PFSK-1 (cell line): ENCODE results near the gene PIK3C2A.

Experiments used
- FOXP2 ChIP-seq: optimal IDR thresholded peaks from 2 replicates; pipeline ENCODE3; 2011; ENCODE audit warnings: borderline replicate concordance, control low read depth, inconsistent platforms; ENCODE audit not compliant: insufficient read depth; ENCODE audit errors: extremely low read length, extremely low read depth
- POLR2AphosphoS5 ChIP-seq: IDR thresholded peaks from 2 replicates; pipeline ENCODE4 v1.6.1; 2012; ENCODE audit warnings: low read depth, mild to moderate bottlenecking, control low read depth, low read length, moderate library complexity
- SIN3A ChIP-seq: IDR thresholded peaks from 2 replicates; pipeline ENCODE4 v1.6.1; 2012; ENCODE audit warnings: mild to moderate bottlenecking, low read length, moderate library complexity, borderline replicate concordance; ENCODE audit not compliant: insufficient read depth
- TAF1 ChIP-seq: IDR thresholded peaks from 2 replicates; pipeline ENCODE4 v1.6.1; 2012; ENCODE audit warnings: low read length, control low read depth, borderline replicate concordance; ENCODE audit not compliant: insufficient read depth
- TF ChIP-seq, protein P1 (sequence below), 2 experiments: IDR thresholded peaks; 2 replicates each; pipeline versions ENCODE4 v1.6.1 to v1.8.0; 2011 to 2012; ENCODE audit warnings: low read depth in 2 of 2, low read length in 2 of 2, control low read depth in 1 of 2, inconsistent platforms in 1 of 2, mild to moderate bottlenecking in 1 of 2, moderate library complexity in 1 of 2; ENCODE audit not compliant: insufficient read depth in 1 of 2

Gene PIK3C2A

DNA sequence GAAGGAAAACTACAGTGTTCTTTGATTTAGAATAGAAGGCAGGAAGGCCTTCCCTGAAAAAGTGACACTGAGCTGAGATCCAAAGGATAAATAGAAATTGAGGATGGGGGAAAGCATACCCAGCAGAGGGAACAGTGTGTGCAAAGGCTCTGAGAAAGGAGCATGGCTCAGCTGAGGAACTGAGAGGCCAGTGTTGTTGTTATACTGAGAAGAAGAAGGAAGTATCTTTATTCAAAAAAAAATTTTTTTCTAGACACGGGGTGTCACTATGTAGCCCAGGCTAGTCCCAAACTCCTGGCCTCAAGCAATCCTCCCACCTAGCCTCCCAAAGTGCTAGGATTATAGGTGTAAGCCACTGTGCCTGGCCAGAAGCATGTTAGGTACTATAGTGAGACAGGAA is 3.5 kb upstream of the PIK3C2A start:
- TF ChIP-seq POLR2AphosphoS5 (no peak), SIN3A (no peak), FOXP2 (no peak), TAF1 (no peak)
- TF ChIP-seq, protein P1, sequence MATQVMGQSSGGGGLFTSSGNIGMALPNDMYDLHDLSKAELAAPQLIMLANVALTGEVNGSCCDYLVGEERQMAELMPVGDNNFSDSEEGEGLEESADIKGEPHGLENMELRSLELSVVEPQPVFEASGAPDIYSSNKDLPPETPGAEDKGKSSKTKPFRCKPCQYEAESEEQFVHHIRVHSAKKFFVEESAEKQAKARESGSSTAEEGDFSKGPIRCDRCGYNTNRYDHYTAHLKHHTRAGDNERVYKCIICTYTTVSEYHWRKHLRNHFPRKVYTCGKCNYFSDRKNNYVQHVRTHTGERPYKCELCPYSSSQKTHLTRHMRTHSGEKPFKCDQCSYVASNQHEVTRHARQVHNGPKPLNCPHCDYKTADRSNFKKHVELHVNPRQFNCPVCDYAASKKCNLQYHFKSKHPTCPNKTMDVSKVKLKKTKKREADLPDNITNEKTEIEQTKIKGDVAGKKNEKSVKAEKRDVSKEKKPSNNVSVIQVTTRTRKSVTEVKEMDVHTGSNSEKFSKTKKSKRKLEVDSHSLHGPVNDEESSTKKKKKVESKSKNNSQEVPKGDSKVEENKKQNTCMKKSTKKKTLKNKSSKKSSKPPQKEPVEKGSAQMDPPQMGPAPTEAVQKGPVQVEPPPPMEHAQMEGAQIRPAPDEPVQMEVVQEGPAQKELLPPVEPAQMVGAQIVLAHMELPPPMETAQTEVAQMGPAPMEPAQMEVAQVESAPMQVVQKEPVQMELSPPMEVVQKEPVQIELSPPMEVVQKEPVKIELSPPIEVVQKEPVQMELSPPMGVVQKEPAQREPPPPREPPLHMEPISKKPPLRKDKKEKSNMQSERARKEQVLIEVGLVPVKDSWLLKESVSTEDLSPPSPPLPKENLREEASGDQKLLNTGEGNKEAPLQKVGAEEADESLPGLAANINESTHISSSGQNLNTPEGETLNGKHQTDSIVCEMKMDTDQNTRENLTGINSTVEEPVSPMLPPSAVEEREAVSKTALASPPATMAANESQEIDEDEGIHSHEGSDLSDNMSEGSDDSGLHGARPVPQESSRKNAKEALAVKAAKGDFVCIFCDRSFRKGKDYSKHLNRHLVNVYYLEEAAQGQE (IDR thresholded peaks at IDR 0.05; ENCODE audit: insufficient read depth in 1 of 2, low read depth in 2 of 2, low read length in 2 of 2), result no peak

DNA sequence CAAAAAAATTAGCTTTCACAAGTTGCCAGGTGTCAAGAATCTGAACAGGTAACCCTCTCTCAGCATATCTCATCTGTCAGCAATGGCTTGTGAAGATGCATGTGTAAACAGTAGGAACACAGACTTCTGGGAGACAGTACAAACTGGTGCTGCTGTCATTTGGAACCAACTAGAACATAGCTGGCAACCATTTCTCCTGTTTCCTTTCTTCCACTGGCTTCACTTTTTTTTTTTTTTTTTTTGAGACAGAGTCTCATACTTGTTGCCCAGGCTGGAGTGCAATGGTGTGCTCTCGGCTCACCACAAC is 2.1 kb upstream of the PIK3C2A start:
- TF ChIP-seq FOXP2 (no peak), TAF1 (no peak), SIN3A (no peak), POLR2AphosphoS5 (no peak)
- TF ChIP-seq, protein P1 (IDR thresholded peaks at IDR 0.05; ENCODE audit: insufficient read depth in 1 of 2, low read depth in 2 of 2, low read length in 2 of 2), result no peak

DNA sequence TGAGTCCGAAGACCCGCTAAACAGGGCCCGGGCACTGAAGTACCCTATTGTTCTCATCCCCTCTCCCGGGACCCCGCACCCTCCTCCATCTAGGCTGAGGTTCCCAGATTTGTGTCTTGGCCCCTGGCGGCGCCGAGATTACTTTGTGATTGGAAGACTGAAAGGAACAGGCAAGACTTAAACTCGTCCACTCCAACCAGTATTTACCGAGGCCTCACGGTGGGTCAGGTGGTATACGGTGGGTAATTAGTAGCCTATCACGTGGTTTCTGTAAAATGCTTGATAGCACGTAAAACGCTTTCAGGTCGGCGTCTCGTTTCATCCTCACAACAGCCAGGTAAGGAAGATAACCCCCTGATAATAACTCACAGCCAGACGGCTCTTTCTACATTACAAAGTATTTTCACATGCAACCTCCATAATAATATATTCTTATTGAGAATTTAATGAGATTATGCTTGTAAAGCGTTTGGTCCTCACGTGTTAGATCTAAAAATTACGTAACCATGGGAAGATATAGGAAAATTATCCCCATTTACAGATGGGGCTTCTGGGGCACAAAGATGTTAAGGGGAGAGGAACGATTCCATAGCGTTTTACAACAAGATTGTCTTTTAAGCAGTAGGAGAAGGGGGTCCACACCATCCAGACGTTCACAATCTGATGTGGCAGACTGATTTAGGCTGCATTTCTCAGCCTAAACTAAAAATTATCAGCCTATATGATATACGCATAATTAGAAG is 642 bp upstream of the PIK3C2A start:
- TF ChIP-seq FOXP2 (no peak), TAF1 (no peak), SIN3A (no peak), POLR2AphosphoS5 (no peak)
- TF ChIP-seq, protein P1 (IDR thresholded peaks at IDR 0.05; ENCODE audit: insufficient read depth in 1 of 2, low read depth in 2 of 2, low read length in 2 of 2), result no peak

DNA sequence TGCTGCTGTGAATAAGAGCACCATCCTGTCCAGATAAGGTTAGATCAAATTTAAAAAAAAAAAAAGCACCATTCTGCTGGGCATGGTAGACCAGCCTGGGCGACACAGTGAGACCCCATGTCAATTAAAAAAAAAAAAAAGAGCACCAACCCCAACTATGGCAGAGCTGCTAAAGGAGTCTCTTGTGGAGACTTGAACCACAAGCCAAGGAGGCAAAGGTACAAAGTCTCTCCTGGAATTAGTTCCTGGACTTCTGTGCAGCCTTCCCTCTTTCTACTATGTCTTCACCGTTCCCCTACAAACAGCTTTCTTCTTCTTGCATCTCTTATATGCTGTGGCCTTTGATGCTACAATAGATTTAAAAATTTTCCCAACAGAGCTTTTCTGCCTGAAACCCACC is 1.3 kb downstream of the PIK3C2A start:
- TF ChIP-seq FOXP2 (no peak), TAF1 (no peak), POLR2AphosphoS5 (no peak), SIN3A (no peak)
- TF ChIP-seq, protein P1 (IDR thresholded peaks at IDR 0.05; ENCODE audit: insufficient read depth in 1 of 2, low read depth in 2 of 2, low read length in 2 of 2), result no peak

DNA sequence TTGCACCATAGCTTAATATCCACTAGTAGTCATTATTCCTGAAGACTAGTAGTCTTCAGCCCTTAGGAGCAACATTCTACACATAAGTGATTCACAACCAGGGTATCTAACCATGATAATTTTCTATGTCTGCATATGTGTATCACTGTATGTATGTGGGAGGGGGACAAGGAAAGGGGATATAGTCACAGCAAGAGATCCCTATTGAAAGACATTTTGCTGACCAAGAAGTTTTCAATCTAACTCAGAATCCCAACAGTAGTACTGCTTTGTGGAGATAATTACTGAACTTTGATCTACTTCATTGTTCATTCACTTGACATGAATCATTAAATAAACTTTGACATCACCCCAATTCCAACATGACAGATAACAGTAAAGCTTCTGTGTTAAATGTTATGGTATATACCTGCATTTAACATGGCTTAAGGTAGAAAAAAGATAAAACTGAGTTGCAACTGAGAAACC is 10.3 kb downstream of the PIK3C2A start:
- TF ChIP-seq, protein P1 (IDR thresholded peaks at IDR 0.05; ENCODE audit: insufficient read depth in 1 of 2, low read depth in 2 of 2, low read length in 2 of 2), result no peak
- TF ChIP-seq FOXP2, result no peak
- TF ChIP-seq TAF1, result no peak
- no peak for TF ChIP-seq POLR2AphosphoS5
